ENCODE results near the gene HNRNPC.

HNRNPC gene

DNA sequence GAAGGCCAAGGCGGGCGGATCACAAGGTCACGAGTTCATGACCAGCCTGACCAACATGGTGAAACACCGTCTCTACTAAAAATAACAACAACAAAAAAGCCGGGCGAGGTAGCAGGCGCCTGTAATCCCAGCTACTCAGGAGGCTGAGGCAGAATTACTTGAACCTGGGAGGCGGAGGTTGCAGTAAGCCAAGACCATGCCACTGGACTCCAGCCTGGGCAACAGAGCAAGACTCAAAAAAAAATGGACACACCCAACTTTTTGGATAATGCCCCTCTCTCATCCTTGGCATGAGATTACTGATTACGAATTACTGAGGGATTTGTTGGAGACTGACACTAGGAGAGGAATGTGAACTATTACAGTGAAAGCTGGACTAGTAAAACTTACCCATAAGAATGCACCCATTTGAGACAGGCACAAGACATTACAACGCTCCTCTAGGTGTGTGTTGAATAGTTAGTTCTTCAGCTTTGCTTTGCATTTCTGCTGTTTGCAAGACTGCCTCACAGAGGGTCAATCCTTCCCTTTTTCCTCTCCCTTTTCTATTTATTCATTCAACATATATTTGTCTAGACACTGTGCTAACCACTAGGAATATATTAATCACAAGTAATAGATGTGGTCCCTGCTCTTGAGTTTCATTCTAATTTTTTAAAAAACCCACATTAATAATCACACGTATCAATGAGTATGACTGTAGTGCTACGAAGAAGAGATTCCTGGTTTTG, 67.3 kb downstream of the HNRNPC start:
- no peaks in the 10 kb centered on the region for H3K4me1 ChIP-seq (ENCODE audit: control insufficient read depth, insufficient read depth, low read length, unreplicated experiment)
- no peaks in the 10 kb centered on the region for H3K27me3 ChIP-seq (ENCODE audit: insufficient read depth, low read length)
- H3K36me3 ChIP-seq (ENCODE audit: insufficient read depth, low read length), result peaks cover 13% of the 10 kb centered on the region; the same call in 1 of the 2 replicates
- no peak overlapping the region for H2AFZ ChIP-seq (ENCODE audit: low read length, unreplicated experiment)
- no peak overlapping the region for H3K27ac ChIP-seq (ENCODE audit: low read depth, low read length)
- H3K79me2 ChIP-seq (ENCODE audit: control insufficient read depth, insufficient read depth, low read length, unreplicated experiment), result no peaks in the 10 kb centered on the region
- no peak overlapping the region for H3K4me3 ChIP-seq (ENCODE audit: low read depth, low read length)

GRCh38 chr14:21200752-21201461, 68.3 kb downstream of the HNRNPC start:
- Histone ChIP-seq H3K36me3 (ENCODE audit: insufficient read depth, low read length) (peaks cover 3% of the 10 kb centered on the region; the same call in 1 of the 2 replicates), H3K79me2 (ENCODE audit: control insufficient read depth, insufficient read depth, low read length, unreplicated experiment) (no peaks in the 10 kb centered on the region), H3K4me1 (ENCODE audit: control insufficient read depth, insufficient read depth, low read length, unreplicated experiment) (no peaks in the 10 kb centered on the region), H2AFZ (ENCODE audit: low read length, unreplicated experiment) (no peak overlapping the region), H3K4me3 (ENCODE audit: low read depth, low read length) (no peak overlapping the region), H3K27me3 (ENCODE audit: insufficient read depth, low read length) (no peaks in the 10 kb centered on the region), H3K27ac (ENCODE audit: low read depth, low read length) (no peak overlapping the region)

- no peaks in the 10 kb centered on the region for H3K4me1 ChIP-seq (ENCODE audit: control insufficient read depth, insufficient read depth, low read length, unreplicated experiment)
- H3K4me3 ChIP-seq (ENCODE audit: low read depth, low read length), result no peak overlapping the region
- no peaks in the 10 kb centered on the region for H3K79me2 ChIP-seq (ENCODE audit: control insufficient read depth, insufficient read depth, low read length, unreplicated experiment)
These were observed 69.4 kb downstream of the HNRNPC start for GRCh38 chr14:21199611-21200560.

DNA sequence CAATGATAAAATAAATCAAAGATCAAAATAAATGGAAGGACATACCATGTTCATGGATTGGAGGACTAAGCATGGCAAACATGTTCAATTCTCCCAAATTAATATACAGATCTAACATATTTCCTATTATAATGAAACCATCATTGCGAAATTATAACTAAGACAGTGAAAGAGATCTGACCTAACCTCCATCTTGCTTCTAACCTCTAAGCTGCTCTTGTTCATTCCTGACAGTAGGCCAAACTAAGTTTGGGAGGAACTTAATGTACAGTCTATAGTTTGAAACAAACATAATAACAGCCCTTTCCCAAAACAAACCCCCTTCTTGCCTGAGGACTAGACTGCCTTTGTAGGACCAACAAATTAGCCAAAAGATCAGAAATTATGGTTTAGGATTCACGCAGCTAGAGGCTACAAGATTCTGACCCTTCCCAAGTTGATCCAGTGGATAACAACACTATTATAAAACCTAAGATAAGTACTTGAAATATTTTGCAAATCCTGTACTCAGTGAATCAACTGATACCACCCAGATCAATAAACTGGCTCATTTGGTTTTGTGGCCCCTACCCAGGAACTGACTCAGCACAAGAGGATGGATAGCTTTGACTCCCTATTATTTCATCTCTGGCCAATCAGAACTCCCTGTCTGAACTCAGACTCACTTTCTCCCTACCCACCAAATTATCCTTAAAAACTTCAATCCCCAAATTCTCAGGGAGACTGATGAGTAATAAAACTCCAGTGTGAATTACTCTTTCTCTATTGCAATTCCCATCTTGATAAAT, 71.6 kb downstream of the HNRNPC start:
- no peak overlapping the region for H2AFZ ChIP-seq (ENCODE audit: low read length, unreplicated experiment)
- H3K79me2 ChIP-seq (ENCODE audit: control insufficient read depth, insufficient read depth, low read length, unreplicated experiment), result no peaks in the 10 kb centered on the region
- H3K27ac ChIP-seq (ENCODE audit: low read depth, low read length), result no peak overlapping the region
- H3K27me3 ChIP-seq (ENCODE audit: insufficient read depth, low read length), result peaks cover 11% of the 10 kb centered on the region; the same call in 1 of the 2 replicates
- H3K4me1 ChIP-seq (ENCODE audit: control insufficient read depth, insufficient read depth, low read length, unreplicated experiment), result no peaks in the 10 kb centered on the region
- no peak overlapping the region for H3K4me3 ChIP-seq (ENCODE audit: low read depth, low read length)
- no peaks in the 10 kb centered on the region for H3K36me3 ChIP-seq (ENCODE audit: insufficient read depth, low read length)

More at GRCh38 chr14:21199611-21200560, 69.4 kb downstream of the HNRNPC start:
- H2AFZ ChIP-seq (ENCODE audit: low read length, unreplicated experiment), result no peak overlapping the region
- no peaks in the 10 kb centered on the region for H3K36me3 ChIP-seq (ENCODE audit: insufficient read depth, low read length)
- no peak overlapping the region for H3K27ac ChIP-seq (ENCODE audit: low read depth, low read length)
- peaks cover 7% of the 10 kb centered on the region; the same call in 1 of the 2 replicates for H3K27me3 ChIP-seq (ENCODE audit: insufficient read depth, low read length)

GRCh38 chr14:21194597-21194996, 74.6 kb downstream of the HNRNPC start:
- peaks cover 11% of the 10 kb centered on the region; the same call in 1 of the 2 replicates for H3K27me3 ChIP-seq (ENCODE audit: insufficient read depth, low read length)
- no peaks in the 10 kb centered on the region for H3K4me1 ChIP-seq (ENCODE audit: control insufficient read depth, insufficient read depth, low read length, unreplicated experiment)
- H2AFZ ChIP-seq (ENCODE audit: low read length, unreplicated experiment), result no peak overlapping the region
- no peaks in the 10 kb centered on the region for H3K36me3 ChIP-seq (ENCODE audit: insufficient read depth, low read length)
- H3K79me2 ChIP-seq (ENCODE audit: control insufficient read depth, insufficient read depth, low read length, unreplicated experiment), result no peaks in the 10 kb centered on the region
- no peak overlapping the region for H3K27ac ChIP-seq (ENCODE audit: low read depth, low read length)
- H3K4me3 ChIP-seq (ENCODE audit: low read depth, low read length), result no peak overlapping the region

GRCh38 chr14:21192875-21193535, 76.2 kb downstream of the HNRNPC start:
- Histone ChIP-seq H3K79me2 (ENCODE audit: control insufficient read depth, insufficient read depth, low read length, unreplicated experiment) (no peaks in the 10 kb centered on the region), H2AFZ (ENCODE audit: low read length, unreplicated experiment) (no peak overlapping the region), H3K4me1 (ENCODE audit: control insufficient read depth, insufficient read depth, low read length, unreplicated experiment) (no peaks in the 10 kb centered on the region), H3K4me3 (ENCODE audit: low read depth, low read length) (no peak overlapping the region), H3K27ac (ENCODE audit: low read depth, low read length) (no peak overlapping the region), H3K27me3 (ENCODE audit: insufficient read depth, low read length) (peaks cover 11% of the 10 kb centered on the region; the same call in 1 of the 2 replicates), H3K36me3 (ENCODE audit: insufficient read depth, low read length) (no peaks in the 10 kb centered on the region)

GRCh38 chr14:21192447-21192822, 76.8 kb downstream of the HNRNPC start:
- H3K27ac ChIP-seq (ENCODE audit: low read depth, low read length), result no peak overlapping the region
- no peak overlapping the region for H2AFZ ChIP-seq (ENCODE audit: low read length, unreplicated experiment)
- H3K27me3 ChIP-seq (ENCODE audit: insufficient read depth, low read length), result peaks cover 11% of the 10 kb centered on the region; the same call in 1 of the 2 replicates
- H3K79me2 ChIP-seq (ENCODE audit: control insufficient read depth, insufficient read depth, low read length, unreplicated experiment), result no peaks in the 10 kb centered on the region
- H3K4me3 ChIP-seq (ENCODE audit: low read depth, low read length), result peak overlapping the region; percentile 56
- H3K4me1 ChIP-seq (ENCODE audit: control insufficient read depth, insufficient read depth, low read length, unreplicated experiment), result no peaks in the 10 kb centered on the region
- no peaks in the 10 kb centered on the region for H3K36me3 ChIP-seq (ENCODE audit: insufficient read depth, low read length)

DNA sequence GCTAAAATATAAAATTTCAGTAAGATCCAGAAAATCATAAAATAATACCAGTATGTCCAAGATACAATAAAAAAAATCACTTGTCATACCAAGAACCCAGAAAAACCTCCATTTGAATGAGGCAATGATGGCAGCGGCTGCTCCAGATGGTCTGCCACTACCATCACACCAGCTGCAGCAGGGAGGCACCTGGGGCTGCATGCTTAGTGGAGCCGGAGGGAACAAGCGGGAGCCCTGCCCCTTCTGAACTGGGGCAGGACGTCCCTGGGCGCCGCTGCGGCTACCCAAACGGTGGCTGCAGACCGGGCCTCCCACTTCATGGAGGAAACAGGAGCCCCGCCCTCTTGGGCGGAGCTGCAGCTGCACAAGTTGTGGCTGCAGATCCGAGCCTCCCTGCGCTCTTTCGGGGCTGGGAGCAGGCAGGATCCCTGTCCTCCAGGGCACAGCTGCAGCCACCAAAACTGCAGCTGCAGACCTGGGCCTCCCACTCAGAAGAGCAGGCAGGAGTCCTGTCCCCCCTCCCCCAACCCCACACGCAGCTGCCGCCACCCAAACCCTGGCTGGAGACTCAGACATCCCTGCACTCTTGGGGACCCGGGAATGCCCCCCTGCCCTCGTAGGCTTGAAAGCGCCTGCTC, 77.3 kb downstream of the HNRNPC start:
- Histone ChIP-seq H3K4me3 (ENCODE audit: low read depth, low read length) (peak overlapping the region; percentile 56), H3K79me2 (ENCODE audit: control insufficient read depth, insufficient read depth, low read length, unreplicated experiment) (no peaks in the 10 kb centered on the region)

GRCh38 chr14:21191261-21191808, 77.9 kb downstream of the HNRNPC start:
- Histone ChIP-seq H3K4me1 (ENCODE audit: control insufficient read depth, insufficient read depth, low read length, unreplicated experiment) (no peaks in the 10 kb centered on the region), H2AFZ (ENCODE audit: low read length, unreplicated experiment) (no peak overlapping the region), H3K4me3 (ENCODE audit: low read depth, low read length) (no peak overlapping the region), H3K27ac (ENCODE audit: low read depth, low read length) (no peak overlapping the region), H3K79me2 (ENCODE audit: control insufficient read depth, insufficient read depth, low read length, unreplicated experiment) (no peaks in the 10 kb centered on the region), H3K27me3 (ENCODE audit: insufficient read depth, low read length) (peaks cover 14% of the 10 kb centered on the region; the same call in 1 of the 2 replicates), H3K36me3 (ENCODE audit: insufficient read depth, low read length) (no peaks in the 10 kb centered on the region)

More for the DNA sequence above, 77.3 kb downstream of the HNRNPC start:
- Histone ChIP-seq H3K4me1 (ENCODE audit: control insufficient read depth, insufficient read depth, low read length, unreplicated experiment) (no peaks in the 10 kb centered on the region), H3K36me3 (ENCODE audit: insufficient read depth, low read length) (no peaks in the 10 kb centered on the region), H3K27me3 (ENCODE audit: insufficient read depth, low read length) (peaks cover 11% of the 10 kb centered on the region; the same call in 1 of the 2 replicates), H3K27ac (ENCODE audit: low read depth, low read length) (no peak overlapping the region), H2AFZ (ENCODE audit: low read length, unreplicated experiment) (no peak overlapping the region)

Data from ACC112 (cell line).